GM12891 (cell line): ENCODE results near the gene SMAD7.
"Not testable (repeated sequence)": the region's sequence is repeated elsewhere in the genome, so short reads cannot be mapped to it uniquely, and the experiment has no call there.

ENCODE experiments used
- POLR2A ChIP-seq: IDR thresholded peaks from 2 replicates; pipeline ENCODE4 v1.6.1; 2011; ENCODE audit warnings: low read depth, low read length, control low read depth
- SPI1 ChIP-seq: IDR thresholded peaks from 2 replicates; pipeline ENCODE4 v1.6.1; 2011; ENCODE audit warnings: low read depth, low read length, control low read depth
- TAF1 ChIP-seq: IDR thresholded peaks from 2 replicates; pipeline ENCODE4 v1.6.1; 2011; ENCODE audit warnings: low read depth, low read length, control low read depth

DNA sequence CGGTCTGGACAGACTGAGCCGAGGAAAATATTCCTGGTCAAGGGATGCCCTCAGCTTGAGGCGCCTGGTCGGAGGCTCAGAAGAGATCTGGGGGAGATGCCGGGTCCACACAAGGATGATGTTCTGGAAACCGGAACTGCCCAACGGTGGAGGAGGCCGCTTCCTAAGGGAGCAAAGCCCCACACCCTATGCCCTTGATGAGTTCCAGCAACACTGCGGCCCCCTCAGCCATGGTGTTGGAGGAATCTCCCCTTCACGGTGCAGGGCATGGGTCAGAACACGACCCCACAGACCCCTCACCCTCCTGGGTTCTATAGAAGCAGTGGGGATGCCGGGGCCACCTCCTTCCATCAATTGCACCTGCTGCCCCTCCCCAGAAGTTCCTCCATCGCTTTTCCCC, 79.8 kb downstream of the SMAD7 start:
- TF ChIP-seq TAF1, POLR2A, SPI1: not testable (repeated sequence)
